ENCODE measurements around the gene ZNF20.
A peak's percentile ranks its signal among the peaks of the same experiment; 100 is the strongest.

Gene ZNF20

GRCh38 chr19:12140545-12141404 is 625 bp upstream of the ZNF20 start:
- Histone ChIP-seq H3K27ac (no peak overlapping the region), H3K79me2 (ENCODE audit: insufficient read depth, low read depth) (no peaks in the 10 kb centered on the region), H3K4me2 (peak overlapping the region; percentile 67), H3K4me1 (ENCODE audit: low read depth, poor library complexity, severe bottlenecking) (no peaks in the 10 kb centered on the region), H4K20me1 (ENCODE audit: insufficient read depth) (no peaks in the 10 kb centered on the region), H3K36me3 (ENCODE audit: insufficient read depth) (no peaks in the 10 kb centered on the region), H2AFZ (ENCODE audit: low read depth) (peak overlapping the region; percentile 81), H3K4me3 (IDR thresholded peaks at IDR 0.05; ENCODE audit: insufficient read depth, low read depth, low read length) (no peak overlapping the region), H3K9ac (no peak overlapping the region), H3K27me3 (ENCODE audit: insufficient read depth, low read depth) (no peaks in the 10 kb centered on the region)
- peak; percentile 86 for TF ChIP-seq CTCF (conservative IDR thresholded peaks at IDR 0.05; ENCODE audit: low read depth, low read length)

- no peak for TF ChIP-seq CTCF (conservative IDR thresholded peaks at IDR 0.05; ENCODE audit: low read depth, low read length)
- Histone ChIP-seq H3K36me3 (ENCODE audit: insufficient read depth) (no peaks in the 10 kb centered on the region), H3K27me3 (ENCODE audit: insufficient read depth, low read depth) (no peaks in the 10 kb centered on the region), H3K4me1 (ENCODE audit: low read depth, poor library complexity, severe bottlenecking) (no peaks in the 10 kb centered on the region), H3K4me2 (peak overlapping the region; percentile 67; the same call in 1 of the 2 replicates), H3K27ac (no peak overlapping the region), H2AFZ (ENCODE audit: low read depth) (no peak overlapping the region), H3K4me3 (IDR thresholded peaks at IDR 0.05; ENCODE audit: insufficient read depth, low read depth, low read length) (no peak overlapping the region), H3K79me2 (ENCODE audit: insufficient read depth, low read depth) (no peaks in the 10 kb centered on the region), H4K20me1 (ENCODE audit: insufficient read depth) (no peaks in the 10 kb centered on the region), H3K9ac (no peak overlapping the region)
Observed at GRCh38 chr19:12139269-12139668, 881 bp downstream of the ZNF20 start.

GRCh38 chr19:12137221-12137940 is 2.8 kb downstream of the ZNF20 start:
- TF ChIP-seq CTCF (conservative IDR thresholded peaks at IDR 0.05; ENCODE audit: low read depth, low read length): no peak
- H3K9ac ChIP-seq: no peak overlapping the region
- H3K36me3 ChIP-seq (ENCODE audit: insufficient read depth): no peaks in the 10 kb centered on the region
- H3K27ac ChIP-seq: no peak overlapping the region
- H2AFZ ChIP-seq (ENCODE audit: low read depth): no peak overlapping the region
- H3K27me3 ChIP-seq (ENCODE audit: insufficient read depth, low read depth): no peaks in the 10 kb centered on the region
- H4K20me1 ChIP-seq (ENCODE audit: insufficient read depth): no peaks in the 10 kb centered on the region
- H3K79me2 ChIP-seq (ENCODE audit: insufficient read depth, low read depth): no peaks in the 10 kb centered on the region
- no peak overlapping the region for H3K4me3 ChIP-seq (IDR thresholded peaks at IDR 0.05; ENCODE audit: insufficient read depth, low read depth, low read length)
- no peaks in the 10 kb centered on the region for H3K4me1 ChIP-seq (ENCODE audit: low read depth, poor library complexity, severe bottlenecking)
- H3K4me2 ChIP-seq: no peak overlapping the region

- Histone ChIP-seq H3K36me3 (ENCODE audit: insufficient read depth) (no peaks in the 10 kb centered on the region), H4K20me1 (ENCODE audit: insufficient read depth) (no peaks in the 10 kb centered on the region), H3K27ac (no peak overlapping the region), H3K4me1 (ENCODE audit: low read depth, poor library complexity, severe bottlenecking) (no peaks in the 10 kb centered on the region), H3K27me3 (ENCODE audit: insufficient read depth, low read depth) (no peaks in the 10 kb centered on the region), H3K79me2 (ENCODE audit: insufficient read depth, low read depth) (no peaks in the 10 kb centered on the region), H3K9ac (no peak overlapping the region), H2AFZ (ENCODE audit: low read depth) (no peak overlapping the region), H3K4me2 (no peak overlapping the region), H3K4me3 (IDR thresholded peaks at IDR 0.05; ENCODE audit: insufficient read depth, low read depth, low read length) (no peak overlapping the region)
- TF ChIP-seq CTCF (conservative IDR thresholded peaks at IDR 0.05; ENCODE audit: low read depth, low read length): no peak
Observed at GRCh38 chr19:12133069-12133468, 7.1 kb downstream of the ZNF20 start.
